ENCODE data around the gene SPATA21.

SPATA21 gene

GRCh38 chr1:16450863-16451481 lies 13.7 kb upstream of the SPATA21 start:
- DNase-seq: no peak

- no peak for DNase-seq
These were observed 12.4 kb upstream of the SPATA21 start for GRCh38 chr1:16449666-16450065.

- no peak for DNase-seq
These were observed 11.8 kb upstream of the SPATA21 start for GRCh38 chr1:16449065-16449464.

GRCh38 chr1:16447641-16448040 lies 10.4 kb upstream of the SPATA21 start:
- no peak for DNase-seq

- DNase-seq: no peak
These were observed 8.9 kb upstream of the SPATA21 start for GRCh38 chr1:16446116-16446515.

- no peak for DNase-seq
These were observed 7.8 kb upstream of the SPATA21 start for GRCh38 chr1:16445052-16445451.

- peak; percentile 84 to 88 for DNase-seq
These were observed 6.9 kb upstream of the SPATA21 start for GRCh38 chr1:16443975-16444770.

GRCh38 chr1:16442941-16443340 lies 5.7 kb upstream of the SPATA21 start:
- DNase-seq: no peak

- peak; percentile 79 to 81 for DNase-seq
These were observed 5.0 kb upstream of the SPATA21 start for GRCh38 chr1:16442265-16442664.

- peak; percentile 19 to 23 for DNase-seq
These were observed 4.0 kb upstream of the SPATA21 start for GRCh38 chr1:16441282-16441665.

GRCh38 chr1:16440470-16441281 lies 3.5 kb upstream of the SPATA21 start, which contains the start of gene NECAP2:
Gene NECAP2, plus strand, starts transcription at chr1:16440724. Its CDS starts 38 bp downstream, at chr1:16440762.
- peak; percentile 93 to 94 for DNase-seq

- no peak for DNase-seq
These were observed 2.9 kb upstream of the SPATA21 start for GRCh38 chr1:16440131-16440469.

GRCh38 chr1:16438924-16439323 lies 1.7 kb upstream of the SPATA21 start:
- DNase-seq: peak; percentile 24 to 78

- no peak for DNase-seq
These were observed 1.3 kb upstream of the SPATA21 start for GRCh38 chr1:16438516-16438915.

GRCh38 chr1:16434501-16434900 lies 2.7 kb downstream of the SPATA21 start:
- DNase-seq: no peak

- no peak for DNase-seq
These were observed 3.2 kb downstream of the SPATA21 start for GRCh38 chr1:16434007-16434406.

GRCh38 chr1:16433030-16433429 lies 4.2 kb downstream of the SPATA21 start:
- DNase-seq: peak; percentile 33 to 38

GRCh38 chr1:16430606-16431005 lies 6.6 kb downstream of the SPATA21 start:
- DNase-seq: peak in 1 of 2 donors; percentile 6

- no peak for DNase-seq
These were observed 11.8 kb downstream of the SPATA21 start for GRCh38 chr1:16425125-16426025.

GRCh38 chr1:16422041-16422440 lies 15.2 kb downstream of the SPATA21 start:
- DNase-seq: no peak

GRCh38 chr1:16421201-16421600 lies 16.0 kb downstream of the SPATA21 start:
- DNase-seq: no peak

GRCh38 chr1:16420424-16421118 lies 16.7 kb downstream of the SPATA21 start:
- no peak for DNase-seq
